Immature natural killer cell (primary cell): Measurements from ENCODE around the gene SEPTIN8. TPM values are rescaled to one million over a fixed set of nuclear protein-coding genes. Genes with fewer than 3 reads are reported as not detected.

ENCODE experiments used
- DNase-seq, 3 donors: peaks; one replicate each; pipeline ENCODE4 v3.0.0; 2022; ENCODE audit warnings: mixed read lengths in 1 of 3
- H3K27ac Mint-ChIP-seq, 6 donors: one replicate each; pipeline ENCODE4 v1.8.0; 2020; ENCODE audit warnings: mixed read lengths in 6 of 6, mild to moderate bottlenecking in 5 of 6, inconsistent platforms in 4 of 6, moderate library complexity in 3 of 6
- H3K27me3 Mint-ChIP-seq, 3 donors: one replicate each; pipeline ENCODE4 v1.8.0; 2020 to 2021; ENCODE audit warnings: low read depth in 3 of 3, mild to moderate bottlenecking in 3 of 3, mixed read lengths in 3 of 3, moderate library complexity in 3 of 3, inconsistent platforms in 1 of 3
- H3K36me3 Mint-ChIP-seq, 3 donors: one replicate each; pipeline ENCODE4 v1.8.0; 2020; ENCODE audit warnings: mixed read lengths in 3 of 3, inconsistent platforms in 2 of 3, mild to moderate bottlenecking in 2 of 3
- H3K4me1 Mint-ChIP-seq, 2 donors: one replicate each; pipeline ENCODE4 v1.8.0; 2020; ENCODE audit warnings: inconsistent platforms in 2 of 2, mild to moderate bottlenecking in 2 of 2, mixed read lengths in 2 of 2, moderate library complexity in 1 of 2
- H3K4me3 Mint-ChIP-seq, 5 donors: one replicate each; pipeline ENCODE4 v1.8.0; 2020; ENCODE audit warnings: mild to moderate bottlenecking in 5 of 5, mixed read lengths in 5 of 5, inconsistent platforms in 3 of 5, moderate library complexity in 3 of 5
- H3K9me3 Mint-ChIP-seq, 6 donors: one replicate each; pipeline ENCODE4 v1.8.0; 2020; ENCODE audit warnings: mild to moderate bottlenecking in 6 of 6, mixed read lengths in 6 of 6, inconsistent platforms in 4 of 6, moderate library complexity in 3 of 6
- polyA plus RNA-seq, 3 donors: library from polyadenylated mRNA; unstranded; fragments of 300-500 nt; fragmentation: Illumina TruSeq; gene quantifications; one replicate each; pipeline ENCODE4 v1.2.3, GENCODE V29; 2021

The SEPTIN8 gene
- polyA plus RNA-seq, 3 donors from 2014 or later = 0.79 to 1.3 (median 1.2) TPM

- peaks cover 15 to 32% (median 16%) of the 10 kb centered on the region in 3 donors for H3K27me3 Mint-ChIP-seq
- peaks cover 7 to 17% of the 10 kb centered on the region in 2 donors for H3K4me1 Mint-ChIP-seq
- no peak for DNase-seq
- H3K9me3 Mint-ChIP-seq = peaks cover 0 to 3% (median 0%) of the 10 kb centered on the region in 6 donors
- H3K27ac Mint-ChIP-seq = no peak overlapping the region
- H3K36me3 Mint-ChIP-seq = peaks cover 0 to 4% (median 0%) of the 10 kb centered on the region in 3 donors
- H3K4me3 Mint-ChIP-seq = no peak overlapping the region
Observed at GRCh38 chr5:132817011-132817410, 40.0 kb upstream of the SEPTIN8 start.

DNA sequence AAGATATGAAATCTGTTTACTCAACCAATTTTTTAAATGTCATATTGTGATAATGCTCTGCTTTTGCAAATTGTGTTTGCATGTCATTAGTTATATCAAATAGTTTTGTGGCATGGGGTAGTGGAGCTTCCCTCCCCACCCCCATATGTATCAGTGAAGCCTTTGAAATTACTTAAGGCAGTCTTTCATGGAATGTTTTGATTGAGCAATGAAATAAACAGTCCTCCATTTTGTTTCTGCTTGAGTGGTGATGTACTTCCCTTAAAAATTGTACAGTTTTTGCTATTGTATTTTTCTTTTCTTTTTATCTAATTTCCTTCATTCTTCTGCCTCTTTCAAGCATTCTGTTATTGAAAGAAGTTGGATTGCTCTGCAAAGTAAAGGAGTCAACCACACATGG, 39.5 kb upstream of the SEPTIN8 start:
- Mint-ChIP-seq H3K9me3 (peaks cover 0 to 3% (median 0%) of the 10 kb centered on the region in 6 donors), H3K27me3 (peaks cover 19 to 31% (median 20%) of the 10 kb centered on the region in 3 donors), H3K36me3 (peaks cover 0 to 4% (median 0%) of the 10 kb centered on the region in 3 donors), H3K4me1 (peaks cover 7 to 17% of the 10 kb centered on the region in 2 donors), H3K4me3 (no peak overlapping the region), H3K27ac (no peak overlapping the region)
- DNase-seq = no peak

DNA sequence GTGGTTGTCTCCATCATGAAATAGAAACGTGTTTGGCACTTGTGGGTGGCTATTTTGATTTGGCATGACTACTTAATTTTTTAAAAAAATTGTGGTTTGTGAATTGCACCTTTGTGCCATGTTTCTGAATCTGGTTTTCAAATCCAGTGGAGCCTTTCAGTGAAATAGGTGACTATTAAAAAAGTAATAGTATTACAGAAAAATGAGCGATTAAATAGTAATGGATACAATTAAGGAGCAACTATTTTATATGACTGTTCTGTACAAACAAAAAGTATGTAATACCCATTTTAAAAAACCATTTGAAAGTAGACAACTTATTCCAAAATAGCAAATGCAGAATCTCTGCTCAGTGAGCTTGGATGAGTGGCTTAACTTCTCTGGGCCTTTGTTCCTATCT, 39.0 kb upstream of the SEPTIN8 start:
- H3K4me1 Mint-ChIP-seq = peaks cover 7 to 17% of the 10 kb centered on the region in 2 donors
- H3K36me3 Mint-ChIP-seq = peaks cover 0 to 4% (median 0%) of the 10 kb centered on the region in 3 donors
- H3K27ac Mint-ChIP-seq = no peak overlapping the region
- H3K27me3 Mint-ChIP-seq = peaks cover 18 to 30% (median 25%) of the 10 kb centered on the region in 3 donors
- no peak for DNase-seq
- H3K9me3 Mint-ChIP-seq = peaks cover 0 to 3% (median 0%) of the 10 kb centered on the region in 6 donors
- H3K4me3 Mint-ChIP-seq = no peak overlapping the region

GRCh38 chr5:132815454-132815853, 38.4 kb upstream of the SEPTIN8 start:
- Mint-ChIP-seq H3K4me3 (peak overlapping the region in 4 of 5 donors; percentile 48 to 65 (median 54)), H3K36me3 (peaks cover 0 to 4% (median 0%) of the 10 kb centered on the region in 3 donors), H3K27me3 (peaks cover 22 to 31% (median 25%) of the 10 kb centered on the region in 3 donors), H3K9me3 (peaks cover 0 to 3% (median 0%) of the 10 kb centered on the region in 6 donors), H3K4me1 (peaks cover 7 to 17% of the 10 kb centered on the region in 2 donors), H3K27ac (no peak overlapping the region)
- no peak for DNase-seq

DNA sequence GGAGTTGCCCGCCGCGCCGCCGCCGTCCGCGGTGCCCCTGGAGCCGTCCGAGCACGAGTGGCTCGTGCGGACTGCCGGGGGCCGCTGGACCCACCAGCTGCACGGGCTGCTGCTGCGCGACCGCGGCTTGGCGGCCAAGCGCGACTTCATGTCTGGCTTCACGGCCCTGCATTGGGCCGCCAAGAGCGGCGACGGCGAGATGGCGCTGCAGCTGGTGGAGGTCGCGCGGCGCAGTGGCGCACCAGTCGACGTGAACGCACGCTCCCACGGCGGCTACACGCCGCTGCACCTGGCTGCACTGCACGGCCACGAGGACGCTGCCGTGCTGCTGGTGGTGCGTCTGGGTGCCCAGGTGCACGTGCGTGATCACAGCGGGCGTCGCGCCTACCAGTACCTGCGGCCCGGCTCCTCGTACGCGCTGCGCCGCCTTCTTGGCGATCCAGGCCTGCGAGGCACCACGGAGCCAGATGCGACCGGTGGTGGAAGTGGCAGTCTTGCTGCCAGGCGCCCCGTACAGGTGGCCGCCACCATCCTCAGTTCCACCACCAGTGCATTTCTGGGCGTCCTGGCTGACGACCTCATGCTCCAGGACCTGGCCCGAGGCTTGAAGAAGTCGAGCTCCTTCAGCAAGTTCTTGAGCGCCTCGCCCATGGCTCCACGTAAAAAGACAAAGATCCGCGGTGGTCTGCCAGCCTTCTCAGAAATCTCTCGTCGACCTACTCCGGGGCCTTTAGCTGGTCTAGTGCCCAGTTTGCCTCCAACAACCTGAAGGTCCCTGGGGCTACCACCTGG, 37.7 kb upstream of the SEPTIN8 start:
- H3K27ac Mint-ChIP-seq = no peak overlapping the region

GRCh38 chr5:132813599-132814502, 36.8 kb upstream of the SEPTIN8 start:
- H3K27ac Mint-ChIP-seq = no peak overlapping the region
- H3K27me3 Mint-ChIP-seq = peaks cover 21 to 43% (median 23%) of the 10 kb centered on the region in 3 donors
- peaks cover 0 to 3% (median 0%) of the 10 kb centered on the region in 6 donors for H3K9me3 Mint-ChIP-seq
- DNase-seq = peak in 1 of 3 donors; percentile 22
- H3K4me1 Mint-ChIP-seq = peaks cover 7 to 10% of the 10 kb centered on the region in 2 donors
- peak overlapping the region in 2 of 5 donors; percentile 25 to 60 for H3K4me3 Mint-ChIP-seq
- no peaks in the 10 kb centered on the region for H3K36me3 Mint-ChIP-seq

More for the DNA sequence above, 37.7 kb upstream of the SEPTIN8 start:
- H3K36me3 Mint-ChIP-seq = peaks cover 0 to 4% (median 0%) of the 10 kb centered on the region in 3 donors
- peak overlapping the region; percentile 21 to 65 (median 51) for H3K4me3 Mint-ChIP-seq
- H3K9me3 Mint-ChIP-seq = peaks cover 0 to 3% (median 0%) of the 10 kb centered on the region in 6 donors
- no peak for DNase-seq
- peaks cover 7 to 13% of the 10 kb centered on the region in 2 donors for H3K4me1 Mint-ChIP-seq
- peaks cover 22 to 37% (median 23%) of the 10 kb centered on the region in 3 donors for H3K27me3 Mint-ChIP-seq

DNA sequence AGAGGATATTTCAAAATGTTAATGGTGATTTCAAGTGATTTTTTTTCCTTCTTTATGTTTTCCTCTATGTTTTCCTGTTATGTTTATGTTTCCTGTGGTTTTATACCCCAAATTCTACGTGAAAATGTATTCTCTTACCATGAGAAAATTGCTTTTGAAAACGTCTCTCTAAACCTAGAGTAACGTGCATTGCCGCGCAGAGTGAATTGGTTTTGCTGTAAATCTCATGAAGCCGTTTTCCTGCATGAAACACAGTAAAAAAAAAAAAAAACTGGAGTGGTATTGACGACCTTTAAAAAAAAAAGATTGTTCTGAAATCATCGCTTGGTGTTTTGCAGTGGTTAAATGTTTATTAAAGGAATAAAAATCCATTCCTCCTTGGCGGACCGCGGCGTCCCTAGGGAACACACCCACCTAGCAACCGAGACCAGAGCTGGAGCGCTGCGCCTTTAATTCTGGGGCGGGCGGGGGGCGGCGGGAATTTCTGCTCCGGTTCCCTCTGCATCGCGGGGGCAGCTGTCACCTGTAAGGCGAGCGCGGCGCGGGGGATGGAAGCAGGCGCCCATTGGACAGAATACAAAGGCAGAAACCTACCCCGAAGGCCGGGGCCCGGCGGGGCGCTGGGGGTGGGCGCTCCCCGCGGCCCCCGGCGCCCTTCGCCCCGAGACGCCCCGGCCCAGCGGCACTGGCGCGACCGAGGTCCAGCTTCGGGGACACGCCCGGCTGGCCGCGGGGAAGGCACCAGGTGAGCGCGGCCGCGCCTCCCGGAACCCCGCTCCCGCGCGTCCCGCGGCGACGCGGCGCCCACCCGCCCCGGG, 36.0 kb upstream of the SEPTIN8 start, which contains the start of gene SOWAHA:
SOWAHA (plus strand) TSS at position 522 of the 818 bp plus-strand sequence. CDS start 320 bp downstream, outside the sequence.
- H3K27me3 Mint-ChIP-seq = peaks cover 20 to 46% (median 23%) of the 10 kb centered on the region in 3 donors
- no peaks in the 10 kb centered on the region for H3K36me3 Mint-ChIP-seq
- peaks cover 0 to 3% (median 0%) of the 10 kb centered on the region in 6 donors for H3K9me3 Mint-ChIP-seq
- peak within 1 kb of the TSS; percentile 69 to 78 (median 74) for H3K4me3 Mint-ChIP-seq
- no peak within 1 kb of the TSS for H3K27ac Mint-ChIP-seq
- no peak for DNase-seq
- peaks cover 7 to 10% of the 10 kb centered on the region in 2 donors for H3K4me1 Mint-ChIP-seq

DNA sequence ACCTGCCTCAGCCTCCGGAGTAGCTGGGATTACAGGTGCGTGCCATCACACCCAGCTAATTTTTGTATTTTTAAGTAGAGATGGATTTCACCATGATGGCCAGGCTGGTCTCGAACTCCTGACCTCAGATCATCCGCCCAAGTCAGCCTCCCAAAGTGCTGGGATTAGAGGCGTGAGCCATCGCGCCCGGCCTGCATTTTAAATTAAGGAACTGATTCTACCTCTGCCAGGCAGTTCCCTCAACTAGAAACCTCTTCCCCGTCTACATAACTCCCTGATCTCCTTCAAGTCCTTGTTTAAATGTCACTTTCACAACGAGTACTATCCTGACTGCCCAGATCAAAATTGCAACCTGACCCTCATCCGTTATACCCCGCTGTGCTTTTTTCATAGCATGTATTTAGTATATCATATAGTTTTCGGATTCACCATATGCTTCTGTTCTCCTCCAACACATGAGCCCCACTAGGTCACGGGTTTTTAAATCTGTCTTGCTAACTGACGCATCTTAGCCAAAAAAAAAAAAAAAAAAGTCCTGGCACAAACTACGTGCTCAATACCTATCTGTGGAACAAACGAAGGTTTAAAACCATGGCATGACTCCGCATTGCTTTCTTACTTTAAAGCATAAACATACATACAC, 35.2 kb upstream of the SEPTIN8 start:
- peak overlapping the region; percentile 69 to 78 (median 74) for H3K4me3 Mint-ChIP-seq
- peaks cover 23 to 48% (median 25%) of the 10 kb centered on the region in 3 donors for H3K27me3 Mint-ChIP-seq
- DNase-seq = no peak
- no peak overlapping the region for H3K27ac Mint-ChIP-seq
- peaks cover 7 to 10% of the 10 kb centered on the region in 2 donors for H3K4me1 Mint-ChIP-seq
- no peaks in the 10 kb centered on the region for H3K36me3 Mint-ChIP-seq
- H3K9me3 Mint-ChIP-seq = peaks cover 0 to 3% (median 0%) of the 10 kb centered on the region in 6 donors

GRCh38 chr5:132810605-132811004, 33.6 kb upstream of the SEPTIN8 start:
- Mint-ChIP-seq H3K4me1 (peaks cover 7 to 10% of the 10 kb centered on the region in 2 donors), H3K36me3 (no peaks in the 10 kb centered on the region), H3K9me3 (peaks cover 0 to 3% (median 0%) of the 10 kb centered on the region in 6 donors), H3K27ac (no peak overlapping the region), H3K4me3 (no peak overlapping the region), H3K27me3 (peaks cover 25 to 44% (median 29%) of the 10 kb centered on the region in 3 donors)
- DNase-seq = no peak

DNA sequence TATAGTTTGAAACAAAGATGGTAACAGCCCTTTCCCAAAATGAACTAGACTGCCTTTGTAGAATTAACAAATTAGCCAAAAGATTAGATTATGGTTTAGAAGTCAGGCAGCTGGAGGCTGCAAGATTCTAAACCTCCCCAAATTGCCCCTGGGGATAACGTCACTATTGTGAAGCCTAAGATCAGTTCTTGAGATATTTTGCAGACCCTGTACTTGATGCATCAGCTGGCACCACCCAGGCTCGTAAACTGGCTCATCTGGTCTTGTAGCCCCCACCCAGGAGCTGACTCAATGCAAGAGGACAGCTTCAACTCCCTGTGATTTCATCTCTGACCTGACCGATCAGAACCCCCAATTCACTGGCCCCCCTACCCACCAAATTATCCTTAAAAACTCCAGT, 31.8 kb upstream of the SEPTIN8 start:
- Mint-ChIP-seq H3K27me3 (peaks cover 22 to 41% (median 38%) of the 10 kb centered on the region in 3 donors), H3K36me3 (no peaks in the 10 kb centered on the region), H3K9me3 (no peaks in the 10 kb centered on the region), H3K4me1 (peaks cover 7 to 10% of the 10 kb centered on the region in 2 donors), H3K4me3 (no peak overlapping the region), H3K27ac (no peak overlapping the region)
- no peak for DNase-seq

DNA sequence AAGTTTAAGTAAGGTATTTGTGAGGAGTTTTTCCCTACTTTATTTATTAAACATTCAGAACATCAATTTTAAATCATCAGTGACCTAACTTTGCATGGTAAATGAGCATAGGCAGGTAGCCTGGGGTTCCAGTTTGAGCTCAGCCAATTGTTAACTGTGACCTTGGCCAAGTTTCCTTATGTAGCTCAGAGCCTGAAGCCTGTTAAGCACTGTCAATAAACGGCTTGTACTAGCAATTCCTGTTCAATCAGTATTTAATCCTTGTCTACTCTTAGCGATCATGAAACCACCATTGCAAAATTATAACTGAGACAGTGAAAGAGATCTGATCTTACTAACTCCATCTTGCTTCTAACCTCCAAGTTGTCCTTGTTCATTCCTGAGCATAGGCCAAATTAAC, 31.4 kb upstream of the SEPTIN8 start:
- no peak overlapping the region for H3K4me3 Mint-ChIP-seq
- H3K27ac Mint-ChIP-seq = no peak overlapping the region
- H3K27me3 Mint-ChIP-seq = peaks cover 22 to 41% (median 38%) of the 10 kb centered on the region in 3 donors
- H3K4me1 Mint-ChIP-seq = peaks cover 7 to 10% of the 10 kb centered on the region in 2 donors
- H3K9me3 Mint-ChIP-seq = no peaks in the 10 kb centered on the region
- H3K36me3 Mint-ChIP-seq = no peaks in the 10 kb centered on the region
- DNase-seq = no peak

- Mint-ChIP-seq H3K4me3 (no peak overlapping the region), H3K36me3 (no peaks in the 10 kb centered on the region), H3K27me3 (peaks cover 23 to 36% (median 35%) of the 10 kb centered on the region in 3 donors), H3K27ac (no peak overlapping the region), H3K4me1 (peaks cover 0 to 2% of the 10 kb centered on the region in 2 donors), H3K9me3 (no peaks in the 10 kb centered on the region)
- DNase-seq = no peak
Observed at GRCh38 chr5:132807163-132807838, 30.3 kb upstream of the SEPTIN8 start.
